ENCODE measurements around the gene FBXL13. TPM values are rescaled to one million over a fixed set of nuclear protein-coding genes. Genes with fewer than 3 reads are reported as not detected.
A peak's percentile ranks its signal among the peaks of the same experiment; 100 is the strongest.
"Not testable (repeated sequence)": the region's sequence is repeated elsewhere in the genome, so short reads cannot be mapped to it uniquely, and the experiment has no call there.

Gene FBXL13
- polyA plus RNA-seq, 10 donors, result 0.34 to 1.3 (median 0.47) TPM

- DNase-seq, result no peak
These were observed 5.2 kb upstream of the FBXL13 start for GRCh38 chr7:103079836-103080235.

GRCh38 chr7:103078226-103078625, 3.6 kb upstream of the FBXL13 start:
- DNase-seq, result not testable (repeated sequence)

GRCh38 chr7:103077318-103077717, 2.7 kb upstream of the FBXL13 start:
- no peak for DNase-seq

- no peak for DNase-seq
These were observed 2.2 kb upstream of the FBXL13 start for GRCh38 chr7:103076764-103077163.

- DNase-seq, result peak; percentile 24 to 80 (median 59)
These were observed 832 bp upstream of the FBXL13 start for GRCh38 chr7:103075337-103075918.

GRCh38 chr7:103073989-103074518, 542 bp downstream of the FBXL13 start:
- no peak for DNase-seq

- no peak for DNase-seq
These were observed 3.6 kb downstream of the FBXL13 start for GRCh38 chr7:103071000-103071399.

GRCh38 chr7:103068414-103069403, 5.9 kb downstream of the FBXL13 start:
- DNase-seq, result no peak

GRCh38 chr7:103065667-103066066, 8.9 kb downstream of the FBXL13 start:
- peak in 2 of 3 donors; percentile 7 to 22 for DNase-seq

GRCh38 chr7:103063895-103064294, 10.7 kb downstream of the FBXL13 start:
- DNase-seq, result no peak

GRCh38 chr7:103059471-103059870, 15.1 kb downstream of the FBXL13 start:
- no peak for DNase-seq

- no peak for DNase-seq
These were observed 16.5 kb downstream of the FBXL13 start for GRCh38 chr7:103058122-103058521.

- DNase-seq, result not testable (repeated sequence)
These were observed 18.6 kb downstream of the FBXL13 start for GRCh38 chr7:103056006-103056405.

- no peak for DNase-seq
These were observed 23.1 kb downstream of the FBXL13 start for GRCh38 chr7:103051519-103051918.

GRCh38 chr7:103048833-103049232, 25.8 kb downstream of the FBXL13 start:
- DNase-seq, result no peak

- DNase-seq, result not testable (repeated sequence)
These were observed 32.8 kb downstream of the FBXL13 start for GRCh38 chr7:103041815-103042214.

- not testable (repeated sequence) for DNase-seq
These were observed 36.5 kb downstream of the FBXL13 start for GRCh38 chr7:103037823-103038739.

GRCh38 chr7:103037476-103037822, 37.1 kb downstream of the FBXL13 start:
- no peak for DNase-seq

- not testable (repeated sequence) for DNase-seq
These were observed 40.3 kb downstream of the FBXL13 start for GRCh38 chr7:103034318-103034717.

- DNase-seq, result no peak
These were observed 42.8 kb downstream of the FBXL13 start for GRCh38 chr7:103031781-103032180.

- no peak for DNase-seq
These were observed 43.6 kb downstream of the FBXL13 start for GRCh38 chr7:103031024-103031423.

- DNase-seq, result no peak
These were observed 49.3 kb downstream of the FBXL13 start for GRCh38 chr7:103025341-103025740.

All from muscle of back (tissue), 11 donors.